Stimulated activated memory B cell treated with anti-CD40 and anti-IgM and Interleukin-4, amounts not matched to agents 10 μg/mL and 1 μg/mL and 100 μg/mL, for 72 hours (primary cell): Measurements from ENCODE around the gene RAD21L1.

Experiments used
- ATAC-seq: fragments of 150-1000 bp; cut with Tn5 transposase; 2 replicates; pipeline ENCODE4 v1.10.0; 2021
- H3K27ac Mint-ChIP-seq: one replicate; pipeline ENCODE4 v1.8.0; 2022; ENCODE audit warnings: mild to moderate bottlenecking, mixed read lengths
- H3K27me3 Mint-ChIP-seq: one replicate; pipeline ENCODE4 v1.8.0; 2022; ENCODE audit warnings: mixed read lengths
- H3K36me3 Mint-ChIP-seq: one replicate; pipeline ENCODE4 v1.8.0; 2022; ENCODE audit warnings: mixed read lengths
- H3K4me1 Mint-ChIP-seq: one replicate; pipeline ENCODE4 v1.8.0; 2022; ENCODE audit warnings: mixed read lengths
- H3K4me3 Mint-ChIP-seq: one replicate; pipeline ENCODE4 v1.8.0; 2022; ENCODE audit warnings: mild to moderate bottlenecking, moderate library complexity, mixed read lengths
- H3K9me3 Mint-ChIP-seq: one replicate; pipeline ENCODE4 v1.8.0; 2022; ENCODE audit warnings: mixed read lengths

RAD21L1 gene

DNA sequence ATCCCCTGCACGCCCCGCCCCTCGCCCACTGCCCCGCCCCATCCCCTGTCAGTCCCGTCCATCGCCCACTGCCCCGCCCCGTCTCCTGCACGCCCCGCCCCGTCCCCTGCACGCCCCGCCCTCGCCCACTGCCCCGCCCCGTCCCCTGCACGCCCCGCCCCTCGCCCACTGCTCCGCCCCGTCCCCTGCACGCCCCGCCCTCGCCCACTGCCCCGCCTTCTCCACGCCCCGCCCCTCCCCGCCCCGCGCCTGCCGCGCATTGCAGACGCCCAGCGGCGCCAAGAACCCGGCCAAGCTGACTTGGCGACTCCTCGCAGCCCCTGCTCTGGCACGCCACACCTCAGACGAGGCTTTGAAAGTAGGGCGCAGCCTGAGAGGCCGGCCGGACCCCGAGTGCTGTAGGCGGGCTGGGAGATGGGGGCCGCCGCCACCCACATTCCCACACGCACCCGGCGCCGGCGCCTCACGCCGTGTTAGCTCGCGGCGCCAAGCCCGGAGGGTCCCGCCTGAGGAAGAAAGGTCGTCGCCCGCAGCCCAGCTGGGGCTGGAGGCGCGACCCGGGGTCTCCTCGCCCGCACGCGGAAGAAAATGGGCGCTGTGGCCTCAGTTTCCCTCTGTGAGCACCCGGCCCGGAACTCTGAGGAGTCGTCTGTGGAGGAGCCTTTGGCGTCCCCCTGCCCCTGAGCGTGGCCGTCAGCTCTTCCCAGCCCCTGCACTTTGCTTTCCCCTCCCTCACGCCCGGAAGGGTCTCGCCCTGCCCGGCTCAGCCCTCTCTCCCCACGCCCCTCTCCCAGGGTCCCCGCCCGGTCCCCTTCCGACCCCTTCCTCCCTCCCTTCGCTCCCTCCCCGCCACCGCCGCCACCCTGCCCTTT lies at the start of gene RAD21L1:
RAD21L1 (plus strand) TSS at position 262 of the 872 bp plus-strand sequence. CDS start 2,410 bp downstream, outside the sequence.
- peaks cover 49% of the 10 kb centered on the region for H3K27me3 Mint-ChIP-seq
- no peak within 1 kb of the TSS for H3K27ac Mint-ChIP-seq
- no peaks in the 10 kb centered on the region for H3K36me3 Mint-ChIP-seq
- peaks cover 4% of the 10 kb centered on the region for H3K9me3 Mint-ChIP-seq
- H3K4me3 Mint-ChIP-seq: peak within 1 kb of the TSS; percentile 72
- peak; percentile 82 for ATAC-seq
- H3K4me1 Mint-ChIP-seq: peaks cover 16% of the 10 kb centered on the region

DNA sequence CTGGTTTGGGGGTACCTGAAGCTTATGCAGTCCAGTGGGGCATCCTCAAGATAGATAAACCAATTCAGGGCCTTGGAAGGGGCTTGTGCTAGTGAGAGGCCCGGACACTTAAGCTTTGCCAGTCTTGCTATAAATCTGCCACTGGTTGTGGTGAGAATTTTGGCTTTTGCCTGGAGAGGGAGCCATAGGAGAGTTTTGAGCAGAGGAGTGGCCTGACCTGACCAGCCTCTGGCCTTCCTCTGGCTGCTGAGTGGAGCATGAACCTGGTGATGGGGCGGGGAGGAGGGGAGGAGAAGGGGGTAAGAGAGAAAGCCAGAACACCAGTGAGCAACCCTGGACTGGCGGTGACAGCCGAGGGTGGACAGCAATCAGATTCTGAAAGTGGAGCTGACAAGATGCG lies 48.2 kb upstream of the RAD21L1 start:
- H3K36me3 Mint-ChIP-seq: peaks cover 43% of the 10 kb centered on the region
- no peak overlapping the region for H3K27ac Mint-ChIP-seq
- ATAC-seq: no peak
- H3K4me1 Mint-ChIP-seq: no peaks in the 10 kb centered on the region
- no peaks in the 10 kb centered on the region for H3K27me3 Mint-ChIP-seq
- H3K9me3 Mint-ChIP-seq: no peaks in the 10 kb centered on the region
- no peak overlapping the region for H3K4me3 Mint-ChIP-seq

GRCh38 chr20:1178103-1178502 lies 47.7 kb upstream of the RAD21L1 start:
- Mint-ChIP-seq H3K27me3 (no peaks in the 10 kb centered on the region), H3K9me3 (no peaks in the 10 kb centered on the region), H3K27ac (no peak overlapping the region), H3K4me1 (no peaks in the 10 kb centered on the region), H3K36me3 (peaks cover 39% of the 10 kb centered on the region), H3K4me3 (no peak overlapping the region)
- no peak for ATAC-seq

DNA sequence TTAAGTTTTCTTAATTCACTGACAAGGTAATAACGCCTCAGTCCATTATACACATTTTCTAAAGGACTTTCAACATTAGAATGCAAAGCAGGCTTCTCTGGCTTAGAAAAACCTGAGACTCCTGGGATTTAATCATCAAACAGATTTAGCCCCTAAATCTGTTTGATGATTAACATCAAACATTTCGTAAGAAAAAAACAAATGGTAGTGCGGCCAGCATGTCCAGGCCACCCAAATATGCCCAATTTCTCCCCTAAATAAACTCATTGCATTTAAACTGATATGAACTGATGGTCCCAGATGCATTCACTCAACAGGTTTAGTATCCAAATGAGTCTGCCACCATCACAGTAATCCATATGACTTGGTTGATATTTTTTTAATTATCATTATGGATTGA lies 47.2 kb upstream of the RAD21L1 start:
- peaks cover 5% of the 10 kb centered on the region for H3K27me3 Mint-ChIP-seq
- H3K4me3 Mint-ChIP-seq: no peak overlapping the region
- no peak overlapping the region for H3K27ac Mint-ChIP-seq
- ATAC-seq: no peak
- H3K4me1 Mint-ChIP-seq: no peaks in the 10 kb centered on the region
- H3K9me3 Mint-ChIP-seq: no peaks in the 10 kb centered on the region
- H3K36me3 Mint-ChIP-seq: peaks cover 33% of the 10 kb centered on the region

- peaks cover 18% of the 10 kb centered on the region for H3K27me3 Mint-ChIP-seq
- H3K9me3 Mint-ChIP-seq: no peaks in the 10 kb centered on the region
- no peak for ATAC-seq
- H3K4me3 Mint-ChIP-seq: no peak overlapping the region
- peaks cover 7% of the 10 kb centered on the region for H3K4me1 Mint-ChIP-seq
- H3K36me3 Mint-ChIP-seq: peaks cover 12% of the 10 kb centered on the region
- H3K27ac Mint-ChIP-seq: no peak overlapping the region
Measured at GRCh38 chr20:1180949-1181348, 44.9 kb upstream of the RAD21L1 start.

DNA sequence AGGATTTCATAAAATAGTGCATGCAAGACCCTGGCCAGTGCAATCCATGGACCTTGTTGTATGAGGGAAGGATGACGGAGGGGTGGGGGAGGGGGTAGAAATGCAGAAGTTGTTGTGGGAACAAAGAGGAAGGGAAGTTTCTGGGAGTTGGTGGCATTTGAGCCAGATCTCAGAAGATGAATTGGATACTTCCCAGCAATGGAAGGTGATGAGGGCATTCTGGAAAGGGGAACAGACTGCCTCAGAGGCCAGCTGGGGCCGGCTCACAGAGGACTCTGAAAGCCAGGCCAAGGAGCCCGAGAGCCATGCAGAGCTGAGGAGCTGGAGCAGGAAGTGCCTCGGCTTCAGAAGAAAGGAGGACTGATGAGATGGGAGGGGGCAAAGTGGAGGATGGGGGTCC lies 43.7 kb upstream of the RAD21L1 start:
- no peak for ATAC-seq
- H3K4me1 Mint-ChIP-seq: peaks cover 11% of the 10 kb centered on the region
- peaks cover 18% of the 10 kb centered on the region for H3K27me3 Mint-ChIP-seq
- no peaks in the 10 kb centered on the region for H3K9me3 Mint-ChIP-seq
- H3K4me3 Mint-ChIP-seq: no peak overlapping the region
- no peak overlapping the region for H3K27ac Mint-ChIP-seq
- peaks cover 5% of the 10 kb centered on the region for H3K36me3 Mint-ChIP-seq

GRCh38 chr20:1183153-1183552 lies 42.7 kb upstream of the RAD21L1 start:
- Mint-ChIP-seq H3K4me1 (peaks cover 11% of the 10 kb centered on the region), H3K9me3 (no peaks in the 10 kb centered on the region), H3K27me3 (peaks cover 18% of the 10 kb centered on the region), H3K4me3 (no peak overlapping the region), H3K27ac (no peak overlapping the region), H3K36me3 (no peaks in the 10 kb centered on the region)
- ATAC-seq: no peak

- no peak for ATAC-seq
Measured at GRCh38 chr20:1184260-1184637, 41.6 kb upstream of the RAD21L1 start.

DNA sequence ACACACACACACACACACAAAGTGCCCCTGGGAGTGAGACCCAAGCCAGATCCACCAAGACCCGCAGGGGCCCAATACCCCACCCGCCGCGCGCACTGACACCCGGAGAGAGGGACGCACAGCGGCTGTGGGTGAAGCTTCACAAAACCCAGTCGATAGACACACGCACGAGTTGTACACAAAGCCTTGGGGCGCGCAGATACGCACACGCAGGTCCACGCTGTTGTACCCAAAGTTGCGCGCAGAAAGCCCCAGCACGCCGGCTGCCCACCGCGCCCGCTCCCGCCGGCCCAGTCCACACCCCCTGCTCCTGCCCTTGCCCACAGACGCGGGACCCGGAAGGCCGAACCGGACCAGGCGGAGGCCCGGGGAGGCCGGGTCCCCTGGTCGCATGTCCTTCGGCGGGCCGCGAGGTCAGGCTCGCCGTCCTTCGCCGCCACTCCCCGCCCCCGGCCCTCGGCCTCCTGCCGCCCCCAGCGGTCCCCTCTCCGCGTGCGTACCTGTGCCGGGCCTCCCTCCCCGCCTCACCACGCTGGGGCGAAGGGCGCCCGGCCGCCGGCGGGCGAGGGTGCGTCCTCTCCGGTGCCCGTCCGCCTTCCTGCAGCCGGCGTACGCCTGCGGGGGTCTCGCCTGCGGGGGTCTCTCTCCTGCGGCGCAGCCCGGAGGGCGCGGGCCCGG lies 41.1 kb upstream of the RAD21L1 start, which contains the start of gene TMEM74B:
TMEM74B (minus strand) TSS at position 344 of the 678 bp plus-strand sequence. CDS start 1,180 bp downstream, outside the sequence.
- Mint-ChIP-seq H3K4me1 (peaks cover 11% of the 10 kb centered on the region), H3K27me3 (peaks cover 18% of the 10 kb centered on the region), H3K27ac (no peak within 1 kb of the TSS), H3K36me3 (no peaks in the 10 kb centered on the region), H3K4me3 (peak within 1 kb of the TSS; percentile 53), H3K9me3 (no peaks in the 10 kb centered on the region)
- peak; percentile 29 for ATAC-seq

More at GRCh38 chr20:1184260-1184637, 41.6 kb upstream of the RAD21L1 start:
- Mint-ChIP-seq H3K27ac (no peak overlapping the region), H3K4me1 (peaks cover 11% of the 10 kb centered on the region), H3K9me3 (no peaks in the 10 kb centered on the region), H3K36me3 (no peaks in the 10 kb centered on the region), H3K4me3 (peak overlapping the region; percentile 51), H3K27me3 (peaks cover 18% of the 10 kb centered on the region)

DNA sequence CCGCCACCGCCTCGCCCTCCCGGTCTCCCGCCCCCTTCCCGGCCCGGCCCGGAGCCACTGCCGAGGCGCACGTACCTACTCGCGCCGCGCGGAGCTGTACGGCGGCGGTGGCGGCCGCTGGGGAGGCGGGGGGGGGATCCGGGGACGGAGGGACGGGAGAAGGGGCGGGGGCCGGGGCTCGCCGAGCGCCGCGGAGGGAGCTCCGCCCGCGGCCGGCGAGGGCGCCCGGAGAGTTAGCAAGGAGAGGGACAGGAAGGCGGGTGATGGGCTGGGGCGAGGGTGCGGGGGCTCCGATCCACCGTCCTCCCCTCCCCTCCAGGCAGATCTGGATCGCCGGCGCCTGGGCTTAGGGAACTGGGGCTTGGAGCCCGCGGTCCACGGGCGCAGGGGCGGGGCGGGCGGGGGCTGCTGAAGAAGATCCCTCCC lies 40.5 kb upstream of the RAD21L1 start:
- Mint-ChIP-seq H3K4me1 (peaks cover 11% of the 10 kb centered on the region), H3K27ac (no peak overlapping the region), H3K4me3 (no peak overlapping the region), H3K27me3 (peaks cover 18% of the 10 kb centered on the region), H3K9me3 (no peaks in the 10 kb centered on the region), H3K36me3 (no peaks in the 10 kb centered on the region)
- ATAC-seq: peak; percentile 13

- no peaks in the 10 kb centered on the region for H3K36me3 Mint-ChIP-seq
- peak overlapping the region; percentile 53 for H3K4me3 Mint-ChIP-seq
- peak; percentile 5 for ATAC-seq
- H3K27me3 Mint-ChIP-seq: peaks cover 18% of the 10 kb centered on the region
- H3K4me1 Mint-ChIP-seq: peaks cover 11% of the 10 kb centered on the region
- H3K9me3 Mint-ChIP-seq: no peaks in the 10 kb centered on the region
- no peak overlapping the region for H3K27ac Mint-ChIP-seq
Measured at GRCh38 chr20:1185790-1186334, 40.0 kb upstream of the RAD21L1 start.

- H3K27me3 Mint-ChIP-seq: peaks cover 18% of the 10 kb centered on the region
- H3K27ac Mint-ChIP-seq: no peak overlapping the region
- H3K9me3 Mint-ChIP-seq: no peaks in the 10 kb centered on the region
- no peak for ATAC-seq
- H3K36me3 Mint-ChIP-seq: no peaks in the 10 kb centered on the region
- no peak overlapping the region for H3K4me3 Mint-ChIP-seq
- peaks cover 11% of the 10 kb centered on the region for H3K4me1 Mint-ChIP-seq
Measured at GRCh38 chr20:1186367-1186991, 39.4 kb upstream of the RAD21L1 start.

- no peak for ATAC-seq
- no peak overlapping the region for H3K27ac Mint-ChIP-seq
- peaks cover 11% of the 10 kb centered on the region for H3K4me1 Mint-ChIP-seq
- no peak overlapping the region for H3K4me3 Mint-ChIP-seq
- H3K9me3 Mint-ChIP-seq: no peaks in the 10 kb centered on the region
- no peaks in the 10 kb centered on the region for H3K36me3 Mint-ChIP-seq
- peaks cover 18% of the 10 kb centered on the region for H3K27me3 Mint-ChIP-seq
Measured at GRCh38 chr20:1187605-1188171, 38.2 kb upstream of the RAD21L1 start.

DNA sequence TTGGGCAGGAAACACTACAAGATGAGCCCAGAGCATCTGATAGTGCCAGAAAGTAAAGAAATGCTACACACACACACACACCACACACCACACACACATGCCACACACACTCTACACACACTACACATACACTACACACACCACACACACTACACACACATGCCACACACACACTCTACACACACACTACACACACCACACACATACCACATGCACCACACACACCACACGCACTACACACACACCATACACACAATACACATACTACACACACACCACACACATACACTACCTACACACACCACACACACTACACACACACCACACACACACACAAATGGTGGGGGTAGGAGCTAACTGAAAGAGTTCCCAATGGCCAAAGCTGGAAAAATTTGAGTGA lies 37.5 kb upstream of the RAD21L1 start:
- H3K27ac Mint-ChIP-seq: no peak overlapping the region

DNA sequence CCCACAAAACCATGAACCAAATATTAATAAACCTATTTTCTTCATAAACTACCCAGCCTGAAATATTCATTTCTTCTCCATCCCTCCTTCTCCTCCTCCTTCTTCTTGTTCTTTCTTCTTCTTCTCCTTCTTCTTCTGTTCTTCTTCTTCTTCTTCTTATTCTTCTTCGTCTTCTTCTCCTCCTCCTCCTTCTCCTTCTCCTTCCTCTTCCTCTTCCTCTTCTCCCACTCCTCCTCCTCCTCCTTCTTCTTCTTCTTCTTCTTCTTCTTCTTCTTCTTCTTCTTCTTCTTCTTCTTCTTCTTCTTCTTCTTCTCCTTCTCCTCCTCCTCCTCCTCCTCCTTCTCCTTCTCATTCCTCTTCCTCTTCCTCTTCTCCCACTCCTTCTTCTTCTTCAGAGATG lies 36.0 kb upstream of the RAD21L1 start:
- no peak overlapping the region for H3K4me3 Mint-ChIP-seq
- ATAC-seq: no peak
- no peaks in the 10 kb centered on the region for H3K36me3 Mint-ChIP-seq
- no peak overlapping the region for H3K27ac Mint-ChIP-seq
- H3K9me3 Mint-ChIP-seq: no peaks in the 10 kb centered on the region
- H3K27me3 Mint-ChIP-seq: peaks cover 1% of the 10 kb centered on the region
- peaks cover 6% of the 10 kb centered on the region for H3K4me1 Mint-ChIP-seq

More for the DNA sequence above, 37.5 kb upstream of the RAD21L1 start:
- Mint-ChIP-seq H3K36me3 (no peaks in the 10 kb centered on the region), H3K4me3 (no peak overlapping the region), H3K9me3 (no peaks in the 10 kb centered on the region), H3K4me1 (peaks cover 11% of the 10 kb centered on the region), H3K27me3 (peaks cover 16% of the 10 kb centered on the region)
- no peak for ATAC-seq
